ENCODE data around the gene CTNNA3. TPM values are rescaled to one million over a fixed set of nuclear protein-coding genes. Genes with fewer than 3 reads are reported as not detected.

CTNNA3 gene
- total RNA-seq, 1 experiment from 2014 or later: 0.85 TPM

DNA sequence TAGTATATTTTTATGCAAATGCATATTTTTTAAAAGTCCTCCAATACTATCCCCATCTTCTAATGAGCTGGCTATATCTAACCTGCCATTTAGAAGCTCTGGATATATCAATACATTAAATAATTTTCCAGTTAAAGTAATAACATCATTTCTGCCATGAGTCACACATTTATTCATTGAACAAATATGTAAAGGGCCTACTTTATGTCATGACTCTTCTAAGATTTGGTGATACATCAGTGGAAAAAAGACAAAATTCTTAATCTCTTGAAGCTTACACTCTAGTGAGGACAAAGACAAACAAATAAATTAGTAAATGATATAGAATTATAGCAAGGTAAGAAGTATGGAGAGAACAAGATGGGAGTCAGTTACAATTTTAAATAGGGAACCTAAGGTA is 1487.0 kb downstream of the CTNNA3 start:
- H3K9me3 ChIP-seq (ENCODE audit: control insufficient read depth, insufficient read depth, low read depth, low read length): no peaks in the 10 kb centered on the region
- H3K4me1 ChIP-seq (ENCODE audit: control insufficient read depth, insufficient read depth, low read length): no peaks in the 10 kb centered on the region
- CTCF ChIA-PET: no interaction called here
- no peak overlapping the region for H3K27ac ChIP-seq (ENCODE audit: low read length)
- POLR2A ChIA-PET: no interaction called here
- no peak for TF ChIP-seq TCF7L2 (IDR thresholded peaks at IDR 0.05; ENCODE audit: low read depth, low read length)
- intact Hi-C loops (cut with micrococcal nuclease; ENCODE audit: unreplicated experiment): no loop called here
- ATAC-seq: no peak
- in situ Hi-C loops (cut with HindIII; ENCODE audit: low pct_unique_long_range_greater_than_20kb, low sequenced_read_pairs): no loop called here
- no TSS peak for BruUV-seq (replicated peaks)
- no peaks in the 10 kb centered on the region for H3K36me3 ChIP-seq (ENCODE audit: control insufficient read depth, insufficient read depth, low read length)
- no peaks in the 10 kb centered on the region for H3K27me3 ChIP-seq (ENCODE audit: control insufficient read depth, insufficient read depth, low read length)
- DNase-seq (ENCODE audit: low read depth, low spot score): no peak
- H3K4me3 ChIP-seq (ENCODE audit: low read depth in 2 of 2, low read length in 2 of 2): no peak overlapping the region

DNA sequence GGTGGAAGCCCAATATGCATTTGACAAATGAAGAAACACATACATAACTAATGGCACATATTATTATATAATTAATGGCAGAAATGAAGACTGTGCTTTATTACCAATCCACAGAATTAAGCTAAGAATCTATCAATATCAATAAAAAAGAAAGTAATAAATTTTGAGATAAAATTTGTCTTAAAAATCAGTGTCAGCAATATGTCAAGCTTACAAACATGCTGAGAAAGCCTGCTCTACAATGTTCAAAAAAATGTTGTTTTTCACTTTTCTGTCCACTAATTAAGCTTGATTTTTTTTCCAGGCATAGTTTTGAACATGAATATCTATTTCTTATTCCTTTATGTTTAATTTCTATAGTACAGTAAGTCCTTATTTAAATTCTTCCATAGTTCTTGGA is 1491.2 kb downstream of the CTNNA3 start:
- H3K4me1 ChIP-seq (ENCODE audit: control insufficient read depth, insufficient read depth, low read length): no peaks in the 10 kb centered on the region
- ATAC-seq (no peak), DNase-seq (ENCODE audit: low read depth, low spot score) (no peak)
- ChIA-PET CTCF (no interaction called here), POLR2A (no interaction called here)
- no peaks in the 10 kb centered on the region for H3K27me3 ChIP-seq (ENCODE audit: control insufficient read depth, insufficient read depth, low read length)
- TF ChIP-seq SIN3A (IDR thresholded peaks at IDR 0.05; ENCODE audit: borderline replicate concordance, insufficient read depth, low read depth, low read length) (no peak), CTCF (IDR thresholded peaks at IDR 0.05) (no peak), POLR2AphosphoS5 (IDR thresholded peaks at IDR 0.05; ENCODE audit: low read depth, low read length) (no peak), TCF7L2 (IDR thresholded peaks at IDR 0.05; ENCODE audit: low read depth, low read length) (no peak)
- TF ChIP-seq, protein P1, sequence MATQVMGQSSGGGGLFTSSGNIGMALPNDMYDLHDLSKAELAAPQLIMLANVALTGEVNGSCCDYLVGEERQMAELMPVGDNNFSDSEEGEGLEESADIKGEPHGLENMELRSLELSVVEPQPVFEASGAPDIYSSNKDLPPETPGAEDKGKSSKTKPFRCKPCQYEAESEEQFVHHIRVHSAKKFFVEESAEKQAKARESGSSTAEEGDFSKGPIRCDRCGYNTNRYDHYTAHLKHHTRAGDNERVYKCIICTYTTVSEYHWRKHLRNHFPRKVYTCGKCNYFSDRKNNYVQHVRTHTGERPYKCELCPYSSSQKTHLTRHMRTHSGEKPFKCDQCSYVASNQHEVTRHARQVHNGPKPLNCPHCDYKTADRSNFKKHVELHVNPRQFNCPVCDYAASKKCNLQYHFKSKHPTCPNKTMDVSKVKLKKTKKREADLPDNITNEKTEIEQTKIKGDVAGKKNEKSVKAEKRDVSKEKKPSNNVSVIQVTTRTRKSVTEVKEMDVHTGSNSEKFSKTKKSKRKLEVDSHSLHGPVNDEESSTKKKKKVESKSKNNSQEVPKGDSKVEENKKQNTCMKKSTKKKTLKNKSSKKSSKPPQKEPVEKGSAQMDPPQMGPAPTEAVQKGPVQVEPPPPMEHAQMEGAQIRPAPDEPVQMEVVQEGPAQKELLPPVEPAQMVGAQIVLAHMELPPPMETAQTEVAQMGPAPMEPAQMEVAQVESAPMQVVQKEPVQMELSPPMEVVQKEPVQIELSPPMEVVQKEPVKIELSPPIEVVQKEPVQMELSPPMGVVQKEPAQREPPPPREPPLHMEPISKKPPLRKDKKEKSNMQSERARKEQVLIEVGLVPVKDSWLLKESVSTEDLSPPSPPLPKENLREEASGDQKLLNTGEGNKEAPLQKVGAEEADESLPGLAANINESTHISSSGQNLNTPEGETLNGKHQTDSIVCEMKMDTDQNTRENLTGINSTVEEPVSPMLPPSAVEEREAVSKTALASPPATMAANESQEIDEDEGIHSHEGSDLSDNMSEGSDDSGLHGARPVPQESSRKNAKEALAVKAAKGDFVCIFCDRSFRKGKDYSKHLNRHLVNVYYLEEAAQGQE (IDR thresholded peaks at IDR 0.05; ENCODE audit: insufficient read depth in 1 of 2, low read depth in 2 of 2, low read length in 1 of 2): no peak
- in situ Hi-C loops (cut with HindIII; ENCODE audit: low pct_unique_long_range_greater_than_20kb, low sequenced_read_pairs) (no loop called here), intact Hi-C loops (cut with micrococcal nuclease; ENCODE audit: unreplicated experiment) (no loop called here)
- no peaks in the 10 kb centered on the region for H3K9me3 ChIP-seq (ENCODE audit: control insufficient read depth, insufficient read depth, low read depth, low read length)
- no peaks in the 10 kb centered on the region for H3K36me3 ChIP-seq (ENCODE audit: control insufficient read depth, insufficient read depth, low read length)
- H3K4me3 ChIP-seq (ENCODE audit: low read depth in 2 of 2, low read length in 2 of 2): no peak overlapping the region
- H3K27ac ChIP-seq (ENCODE audit: low read length): no peak overlapping the region
- BruUV-seq (replicated peaks): no TSS peak

GRCh38 chr10:66202101-66202500 is 1493.9 kb downstream of the CTNNA3 start:
- no peaks in the 10 kb centered on the region for H3K36me3 ChIP-seq (ENCODE audit: control insufficient read depth, insufficient read depth, low read length)
- ChIA-PET CTCF (no interaction called here), POLR2A (interaction anchor here (0.5 kb wide), 1 partner anchor 777 kb away, joined by 5 read pairs; no protein-coding TSS in a partner anchor)
- no peaks in the 10 kb centered on the region for H3K27me3 ChIP-seq (ENCODE audit: control insufficient read depth, insufficient read depth, low read length)
- no peaks in the 10 kb centered on the region for H3K4me1 ChIP-seq (ENCODE audit: control insufficient read depth, insufficient read depth, low read length)
- H3K27ac ChIP-seq (ENCODE audit: low read length): no peak overlapping the region
- H3K4me3 ChIP-seq (ENCODE audit: low read depth in 2 of 2, low read length in 2 of 2): no peak overlapping the region
- no peaks in the 10 kb centered on the region for H3K9me3 ChIP-seq (ENCODE audit: control insufficient read depth, insufficient read depth, low read depth, low read length)
- DNase-seq (ENCODE audit: low read depth, low spot score): no peak
- no TSS peak for BruUV-seq (replicated peaks)
- ATAC-seq: no peak
- in situ Hi-C loops (cut with HindIII; ENCODE audit: low pct_unique_long_range_greater_than_20kb, low sequenced_read_pairs) (no loop called here), intact Hi-C loops (cut with micrococcal nuclease; ENCODE audit: unreplicated experiment) (no loop called here)
- TF ChIP-seq SIN3A (IDR thresholded peaks at IDR 0.05; ENCODE audit: borderline replicate concordance, insufficient read depth, low read depth, low read length) (no peak), POLR2AphosphoS5 (IDR thresholded peaks at IDR 0.05; ENCODE audit: low read depth, low read length) (no peak), TCF7L2 (IDR thresholded peaks at IDR 0.05; ENCODE audit: low read depth, low read length) (no peak), CTCF (IDR thresholded peaks at IDR 0.05) (no peak)
- TF ChIP-seq, protein P1 (IDR thresholded peaks at IDR 0.05; ENCODE audit: insufficient read depth in 1 of 2, low read depth in 2 of 2, low read length in 1 of 2): no peak
